Activated CD4-positive, alpha-beta T cell treated with anti-CD3 and anti-CD28 coated beads, Interleukin-2, amount 50 U/mL, for 4 hours (primary cell): ENCODE data around the gene PIP5K1B.

ENCODE experiments used
- DNase-seq, 2 experiments: peaks; one replicate each; pipeline ENCODE4 v3.0.0-alpha.2; 2020

The PIP5K1B gene

DNA sequence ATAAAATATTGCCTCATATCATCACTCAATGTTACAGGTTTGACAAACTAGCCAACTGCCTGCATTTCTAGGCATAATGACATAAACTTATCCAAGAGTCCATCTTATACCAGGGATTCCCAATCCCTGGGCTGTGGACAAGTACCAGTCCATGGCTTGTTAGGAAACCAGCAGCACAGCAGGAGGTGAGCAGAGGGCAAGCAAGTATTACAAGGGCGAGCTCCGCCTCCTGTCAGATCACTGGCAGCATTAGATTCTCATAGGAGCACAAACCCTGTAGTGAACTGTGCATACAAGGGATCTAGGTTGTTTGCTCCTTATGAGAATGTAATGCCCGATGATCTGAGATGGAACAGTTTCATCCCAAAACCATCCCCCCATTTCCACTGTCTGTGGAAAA lies 164.0 kb downstream of the PIP5K1B start:
- no peak for DNase-seq

DNA sequence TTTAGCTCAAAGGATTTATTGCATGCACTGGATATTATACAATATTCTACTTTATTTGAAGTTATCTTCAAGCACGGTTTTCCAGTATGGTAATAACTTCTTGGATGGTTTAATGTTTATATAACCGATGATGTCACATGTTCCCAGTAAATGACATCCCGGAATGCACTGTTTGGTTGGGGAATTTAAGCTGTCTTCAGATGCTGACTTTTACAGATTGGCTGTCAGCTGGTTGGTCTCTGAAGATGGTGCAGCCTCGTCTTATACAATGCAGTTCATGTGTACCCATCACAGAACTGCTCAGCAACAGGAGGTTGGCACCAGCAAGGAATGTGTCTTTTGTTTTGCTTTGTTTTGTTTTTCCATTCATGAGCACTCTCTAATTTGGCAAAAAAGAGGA lies 165.0 kb downstream of the PIP5K1B start:
- DNase-seq, result no peak

DNA sequence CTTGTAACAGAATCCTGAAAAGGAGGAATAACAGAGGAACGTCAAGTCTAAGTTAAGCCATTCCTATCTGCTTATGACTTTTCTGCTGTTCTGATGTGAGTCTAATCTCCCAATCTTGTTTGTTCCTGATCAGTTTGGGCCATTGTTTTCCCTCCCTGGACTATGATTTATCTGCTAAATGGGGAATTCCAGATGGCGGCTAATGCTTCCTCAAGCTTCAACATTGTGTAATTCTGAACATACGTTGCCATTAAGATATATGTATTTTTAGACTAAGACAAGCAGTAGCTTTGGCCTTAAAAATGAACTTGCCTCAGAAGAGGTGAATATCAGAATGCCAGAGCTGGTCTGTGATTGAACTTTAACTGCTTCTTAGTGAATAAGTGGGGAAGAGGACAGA lies 166.2 kb downstream of the PIP5K1B start:
- DNase-seq, result no peak

DNA sequence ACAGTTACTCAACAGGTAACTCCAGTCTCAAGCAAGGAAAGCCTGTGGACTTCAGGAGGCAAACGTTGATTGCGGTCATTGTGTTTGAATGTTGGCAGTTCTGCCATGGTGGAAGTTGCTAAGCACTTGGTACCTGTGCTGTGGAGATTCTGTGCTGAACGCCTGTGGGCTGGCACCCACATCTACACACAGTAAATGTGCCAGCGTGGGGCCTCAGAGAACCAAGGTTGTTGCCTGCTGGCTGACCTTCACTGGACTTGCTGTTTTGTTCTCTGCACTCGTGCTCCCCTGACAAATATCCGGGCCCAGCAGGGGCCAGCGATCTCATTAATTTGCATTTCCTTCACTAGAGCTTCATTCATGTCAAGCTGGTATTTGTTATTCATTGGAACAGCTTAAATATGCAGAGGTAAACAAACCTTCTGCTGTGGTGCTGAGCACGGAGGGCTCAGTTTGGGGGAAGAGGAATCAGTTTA lies 167.0 kb downstream of the PIP5K1B start:
- DNase-seq, result no peak

DNA sequence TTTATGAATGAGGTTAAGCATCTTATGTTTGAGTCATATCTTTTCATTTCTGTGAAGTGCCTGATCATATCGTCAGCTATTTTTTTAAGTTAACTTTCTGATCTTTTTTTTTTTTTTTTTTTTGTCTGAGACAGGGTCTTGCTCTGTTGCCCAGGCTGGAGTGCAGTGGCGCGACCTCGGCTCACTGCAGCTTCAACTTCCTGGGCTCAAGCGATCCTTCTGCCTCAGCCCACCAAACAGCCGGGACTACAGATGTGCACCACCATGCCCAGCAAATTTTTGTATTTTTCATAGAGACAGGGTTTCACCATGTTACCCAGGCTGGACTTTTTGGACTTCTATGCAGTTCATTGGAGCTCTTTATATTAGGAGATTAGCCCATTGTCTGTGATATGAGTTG lies 168.1 kb downstream of the PIP5K1B start:
- DNase-seq, result no peak

DNA sequence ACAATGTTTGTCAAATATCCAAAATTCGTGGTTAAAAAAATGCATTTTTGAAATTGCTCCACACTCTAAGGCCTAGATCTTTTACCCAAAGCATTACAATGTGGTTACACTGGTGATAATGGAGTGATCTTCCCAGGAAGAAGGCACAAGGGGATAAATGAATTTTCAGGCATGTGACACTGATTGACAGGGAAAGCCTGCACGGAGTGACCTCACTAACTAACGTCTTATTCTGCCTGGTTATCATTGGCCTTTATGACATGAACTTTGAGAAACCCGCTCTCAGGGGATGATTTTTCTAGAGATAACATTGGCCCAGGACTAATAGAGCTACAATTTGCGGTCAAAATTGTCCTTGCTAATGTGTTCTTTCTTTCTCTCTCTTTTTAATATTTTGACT lies 171.2 kb downstream of the PIP5K1B start:
- DNase-seq, result no peak

DNA sequence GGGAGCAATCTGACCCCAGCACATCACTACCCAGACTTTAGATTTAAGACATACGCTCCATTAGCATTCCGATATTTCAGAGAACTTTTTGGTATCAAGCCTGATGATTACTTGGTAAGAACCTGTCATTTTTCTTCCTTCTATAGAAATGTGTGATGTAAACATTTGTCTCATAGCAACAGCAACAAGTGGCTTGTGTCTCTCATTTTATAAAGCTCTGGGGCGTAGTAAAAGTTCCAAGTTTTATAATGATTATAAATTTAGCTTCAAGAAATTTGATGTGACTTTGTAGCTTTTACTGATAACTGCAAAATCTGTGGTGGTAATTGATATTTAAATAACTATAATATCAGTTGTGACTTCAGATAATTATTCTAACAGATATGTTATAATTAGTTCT lies 171.6 kb downstream of the PIP5K1B start:
- no peak for DNase-seq

DNA sequence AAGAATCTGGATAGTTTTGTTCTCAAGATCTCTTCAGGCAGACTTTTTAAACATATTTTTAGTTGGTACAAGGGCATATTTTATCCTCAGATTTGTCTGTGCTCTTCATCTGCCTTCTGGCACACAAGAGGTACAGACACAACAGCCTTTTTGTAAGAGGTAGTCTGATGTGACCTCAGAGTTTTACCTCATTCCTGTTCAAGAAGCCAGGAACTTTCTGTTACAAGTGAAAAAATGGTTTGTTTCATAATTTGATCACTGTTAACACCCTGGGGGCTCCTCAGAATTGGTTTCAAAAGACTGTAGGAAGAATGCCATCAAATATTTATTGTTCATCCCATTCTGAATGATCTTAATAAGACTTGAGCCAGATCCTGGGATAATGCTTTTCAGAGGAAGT lies 172.2 kb downstream of the PIP5K1B start:
- DNase-seq, result no peak

DNA sequence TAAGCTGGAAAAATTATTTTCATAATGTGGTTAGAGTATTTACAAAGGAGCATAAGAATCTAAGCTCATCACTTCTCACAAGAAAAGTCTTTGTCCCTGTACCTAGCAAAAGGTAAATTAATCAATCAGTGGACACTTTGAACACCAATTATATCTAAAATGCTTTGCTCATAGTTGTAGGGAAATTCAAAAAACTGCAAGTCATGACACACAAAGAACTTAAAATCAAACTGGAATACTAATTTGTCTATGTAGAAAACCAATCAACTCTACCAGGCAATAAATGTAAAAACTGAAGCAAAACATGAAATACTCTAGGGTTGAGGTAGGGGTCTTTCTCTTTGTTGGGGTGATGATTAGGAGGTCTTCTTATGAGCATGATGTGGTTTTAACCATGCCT lies 173.4 kb downstream of the PIP5K1B start:
- DNase-seq, result no peak

DNA sequence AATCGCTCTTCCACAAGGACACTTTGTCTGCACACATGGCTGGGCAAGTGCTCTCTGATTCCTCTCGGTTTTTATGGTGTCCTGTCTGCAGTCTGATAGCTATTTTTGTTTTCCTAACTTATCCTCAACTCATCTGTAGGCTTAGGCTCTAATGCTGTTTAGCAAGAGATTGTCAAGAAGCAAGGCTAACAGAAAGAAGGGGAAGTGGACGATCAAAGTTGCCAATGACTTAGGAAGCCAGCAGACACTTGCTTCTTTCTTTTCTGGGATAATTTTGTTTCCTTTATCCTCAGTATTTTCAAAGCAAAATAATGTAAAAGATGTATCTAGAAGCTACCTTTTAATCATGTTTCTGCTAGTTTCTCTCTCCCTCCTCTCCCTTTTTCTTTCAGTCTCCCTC lies 178.2 kb downstream of the PIP5K1B start:
- DNase-seq, result no peak

DNA sequence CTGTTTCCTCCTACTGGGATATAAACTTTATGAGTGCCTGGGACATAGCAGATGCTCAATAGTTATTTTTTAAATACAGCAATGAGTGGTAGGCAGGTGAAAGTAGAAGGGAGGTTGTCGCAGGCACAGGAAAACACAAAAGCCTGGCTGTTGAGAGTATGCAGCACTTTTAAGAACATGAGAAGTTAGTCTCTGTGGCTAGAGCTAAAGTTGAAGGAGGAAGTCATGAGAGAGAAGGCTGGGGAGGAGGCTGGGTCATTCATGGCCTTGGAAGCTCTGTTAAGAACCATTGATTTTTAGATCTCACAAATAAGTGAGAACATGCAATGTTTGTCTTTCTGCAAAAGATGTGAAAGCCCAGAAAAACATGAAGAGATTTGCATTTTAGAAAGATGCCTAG lies 182.2 kb downstream of the PIP5K1B start:
- no peak for DNase-seq

DNA sequence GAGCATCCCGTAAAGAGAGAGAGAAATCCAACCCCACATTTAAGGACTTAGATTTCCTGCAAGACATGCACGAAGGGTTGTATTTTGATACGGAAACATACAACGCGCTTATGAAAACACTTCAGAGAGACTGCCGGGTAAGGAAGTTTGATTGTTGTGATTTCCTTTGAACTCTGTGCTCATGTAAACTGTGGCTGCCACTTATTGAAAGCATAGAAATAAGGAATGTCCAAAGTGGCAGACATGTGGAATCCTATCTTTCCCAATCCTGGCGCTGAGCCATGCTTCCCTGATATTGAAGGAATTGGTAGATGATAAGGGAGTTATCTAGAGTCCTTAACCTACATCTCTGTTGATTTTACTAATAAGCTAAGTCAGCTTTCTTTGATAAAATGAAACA lies 189.5 kb downstream of the PIP5K1B start:
- DNase-seq, result no peak

DNA sequence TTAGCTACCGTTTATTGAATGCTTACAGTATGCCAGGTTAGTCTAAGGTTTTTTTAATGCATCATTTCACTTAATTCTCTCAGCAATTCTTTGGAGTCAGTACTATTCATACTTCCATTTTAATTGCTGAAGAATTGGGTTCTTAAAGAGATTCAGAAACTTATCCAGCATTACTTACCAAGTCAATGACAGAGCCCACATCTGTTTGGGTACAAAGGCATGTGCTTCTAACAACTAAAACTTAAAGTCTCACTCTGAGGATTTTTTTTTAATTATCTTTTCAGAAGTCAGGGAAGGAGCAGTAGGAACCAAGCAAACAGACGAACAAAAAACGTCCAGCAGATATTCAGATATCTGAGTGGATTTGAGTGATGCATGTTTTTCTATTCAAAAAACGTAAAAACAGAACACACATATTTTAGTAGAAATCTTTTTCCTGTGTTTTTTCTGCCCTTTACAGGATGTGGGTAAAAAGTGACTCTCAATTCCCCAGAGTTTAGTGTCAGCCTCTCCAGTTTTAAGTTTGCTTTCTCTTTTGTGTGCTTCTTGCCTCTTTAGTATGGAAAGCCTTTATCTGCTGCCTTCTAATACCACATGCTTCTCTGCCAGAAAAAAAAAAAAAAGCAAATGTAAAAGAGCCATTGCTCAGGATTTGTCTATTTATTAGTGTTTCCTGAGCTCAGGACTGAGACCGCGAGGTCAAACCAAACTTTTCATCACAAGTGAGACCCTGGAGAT lies 190.9 kb downstream of the PIP5K1B start:
- DNase-seq, result no peak

DNA sequence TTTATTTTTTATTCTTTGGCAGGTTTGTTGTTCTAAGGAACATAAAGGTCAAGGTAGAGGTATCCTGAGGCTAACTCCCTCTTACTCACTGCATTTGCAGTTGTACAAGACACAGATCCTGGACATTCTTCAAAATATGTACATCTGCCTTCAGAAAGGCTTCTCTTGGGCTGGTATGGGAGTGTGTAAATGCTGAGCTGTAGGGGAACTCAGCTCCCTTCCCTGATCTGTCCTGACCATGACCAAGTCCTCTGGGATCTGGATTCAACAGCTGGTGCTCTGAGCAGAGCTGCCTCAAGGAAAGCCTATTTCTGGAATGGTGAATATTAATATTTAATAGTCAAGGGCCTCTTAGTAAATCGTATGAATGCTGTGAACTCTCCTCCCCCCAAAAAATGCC lies 191.4 kb downstream of the PIP5K1B start:
- no peak for DNase-seq

DNA sequence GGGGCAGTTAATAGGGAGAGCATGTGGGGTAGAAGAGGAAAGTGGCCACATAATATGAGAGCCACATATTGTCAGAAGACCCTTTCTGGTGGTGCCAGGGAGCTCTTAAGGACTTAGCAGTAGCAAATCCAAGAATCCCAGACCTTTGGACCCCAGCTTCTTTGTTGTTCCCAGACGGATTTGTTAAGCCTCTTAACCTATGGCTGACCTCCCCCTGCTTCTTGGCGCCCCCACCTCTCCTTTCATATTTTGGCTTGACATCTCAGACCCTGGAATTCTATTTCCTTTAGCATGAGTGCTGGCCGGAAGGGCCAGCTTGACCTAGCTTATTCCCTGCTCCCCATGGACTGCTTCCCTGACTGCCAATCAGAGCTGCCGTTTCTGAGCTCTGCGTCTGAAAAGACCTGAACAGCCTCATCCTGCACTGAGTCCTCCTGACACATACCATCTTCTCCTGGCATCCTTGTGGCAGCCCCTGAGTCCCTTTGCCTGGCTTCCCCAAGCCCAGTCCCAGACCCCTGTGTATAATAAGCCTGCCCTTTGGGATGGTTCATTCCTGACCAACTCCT lies 192.6 kb downstream of the PIP5K1B start:
- no peak for DNase-seq

DNA sequence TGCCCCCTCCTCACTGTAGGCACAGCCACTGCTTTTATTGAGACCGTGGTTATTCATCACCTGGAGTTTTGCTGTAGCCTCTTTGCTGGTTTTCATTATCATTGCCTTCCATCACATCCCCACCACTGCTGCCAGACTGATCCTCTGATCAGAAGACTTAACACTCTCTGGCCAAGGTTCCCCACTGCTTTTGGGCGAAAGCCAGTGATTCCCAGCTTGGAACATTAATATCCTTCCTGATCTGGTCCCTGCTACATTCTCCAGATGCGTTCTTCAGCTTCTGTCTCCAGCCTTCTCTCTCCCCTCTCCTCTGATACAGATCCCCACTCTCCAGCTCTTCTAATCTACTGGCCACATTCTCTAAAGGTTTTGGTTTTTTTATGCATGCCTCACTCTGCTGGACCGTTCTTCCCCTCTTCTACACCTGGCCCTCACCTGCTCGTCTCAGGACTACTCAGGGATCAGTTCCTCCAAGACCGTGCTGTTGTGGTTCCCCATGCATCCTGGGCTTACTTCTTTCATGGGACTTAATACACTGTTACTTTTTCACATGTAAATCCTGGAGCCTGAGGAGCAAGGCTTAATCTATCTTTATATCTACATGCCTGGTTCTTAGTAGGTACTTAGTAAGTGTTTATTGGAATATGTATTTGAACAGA lies 193.9 kb downstream of the PIP5K1B start:
- no peak for DNase-seq

DNA sequence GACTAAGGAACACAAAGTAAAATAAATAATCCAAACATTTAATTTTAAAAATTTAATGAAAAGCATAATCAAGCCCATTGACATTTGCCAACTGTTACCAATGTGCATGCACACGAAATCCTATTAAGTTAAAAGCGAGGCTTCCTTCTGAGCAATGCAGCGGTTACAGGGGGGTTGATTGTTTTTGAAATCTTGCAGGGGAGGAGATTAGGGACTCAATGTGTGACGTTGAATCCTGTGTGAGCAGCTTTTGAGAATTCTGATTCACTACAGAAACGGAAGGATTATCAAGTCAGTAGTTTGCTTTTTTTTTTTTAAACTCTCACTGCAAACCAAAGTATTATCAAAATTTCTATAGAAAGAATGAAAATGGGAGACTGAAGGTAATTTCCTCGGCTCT lies 199.4 kb downstream of the PIP5K1B start:
- no peak for DNase-seq

DNA sequence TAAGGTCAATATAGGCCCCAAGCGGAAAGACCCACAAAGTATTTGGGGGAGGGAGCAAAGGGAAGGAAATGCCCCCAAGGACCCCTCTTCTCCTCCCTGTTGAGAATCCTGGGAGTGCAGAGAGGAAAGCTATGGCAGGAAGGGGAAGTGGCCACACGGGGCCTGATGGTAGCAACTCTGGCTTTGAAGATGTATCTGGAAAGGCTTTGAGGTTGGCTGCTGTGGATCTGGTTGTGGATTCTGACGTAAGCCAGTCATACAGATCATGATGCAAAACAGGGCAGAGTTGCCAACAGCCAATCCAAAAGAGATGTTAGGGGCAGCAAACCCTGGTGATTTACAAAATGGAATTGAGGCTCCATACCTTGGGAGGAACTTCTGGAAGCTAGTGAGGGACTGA lies 200.1 kb downstream of the PIP5K1B start:
- DNase-seq, result no peak

DNA sequence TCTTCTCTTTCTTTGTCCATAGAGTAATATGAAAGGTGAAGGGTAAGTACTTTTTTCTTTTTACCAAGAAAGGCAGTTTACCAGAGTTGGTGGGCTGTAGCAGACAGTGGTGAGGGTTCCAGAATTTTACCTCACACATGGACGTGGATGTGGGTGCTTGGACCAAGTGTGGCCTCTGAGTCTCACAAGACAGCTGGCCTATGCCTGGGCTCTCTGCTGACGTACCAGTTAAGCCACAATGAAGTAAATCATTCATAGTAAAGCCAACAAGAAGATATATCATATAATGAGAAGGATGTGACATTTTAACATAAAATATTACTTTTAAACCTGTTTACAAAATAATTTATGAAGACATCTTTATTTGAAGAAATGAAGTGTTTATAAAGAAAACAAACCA lies 202.9 kb downstream of the PIP5K1B start:
- no peak for DNase-seq

DNA sequence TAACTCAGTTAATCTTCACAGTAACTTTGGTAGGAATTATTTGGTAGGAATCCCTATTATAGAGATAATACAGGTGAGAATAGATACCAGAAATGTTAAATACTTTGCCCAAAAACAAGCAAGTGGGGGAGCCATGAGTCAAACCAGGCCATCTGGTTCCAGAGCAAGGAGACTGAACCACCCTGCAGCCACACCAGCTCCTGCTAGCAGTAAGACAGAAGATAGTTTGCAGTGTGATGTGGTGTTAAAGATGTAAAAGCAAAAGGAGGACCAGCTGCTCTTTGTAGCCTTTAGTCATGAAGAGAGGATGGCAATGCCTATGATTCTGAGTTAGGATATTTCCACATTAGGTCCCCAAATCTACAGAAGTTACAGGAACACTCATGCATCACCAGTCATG lies 207.5 kb downstream of the PIP5K1B start:
- no peak for DNase-seq

DNA sequence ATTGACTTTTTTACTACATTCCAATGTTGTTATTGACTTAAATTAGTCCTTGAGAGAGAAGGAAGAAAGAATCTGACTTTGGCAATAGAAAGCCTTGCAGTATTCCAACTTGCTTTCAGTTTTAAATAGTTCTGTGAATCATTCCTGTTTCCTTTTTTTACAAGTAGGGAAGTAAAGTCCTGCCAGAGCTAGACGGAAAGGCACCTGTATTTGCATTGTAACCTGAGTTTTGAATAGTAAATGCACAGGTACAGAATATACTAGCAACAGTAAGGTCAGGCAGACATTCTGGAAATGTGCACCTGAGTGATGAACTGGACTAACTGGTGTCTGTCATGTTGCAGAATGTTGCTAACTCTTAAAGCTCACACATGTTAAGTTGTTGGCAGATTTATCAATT lies 208.0 kb downstream of the PIP5K1B start:
- DNase-seq, result no peak

DNA sequence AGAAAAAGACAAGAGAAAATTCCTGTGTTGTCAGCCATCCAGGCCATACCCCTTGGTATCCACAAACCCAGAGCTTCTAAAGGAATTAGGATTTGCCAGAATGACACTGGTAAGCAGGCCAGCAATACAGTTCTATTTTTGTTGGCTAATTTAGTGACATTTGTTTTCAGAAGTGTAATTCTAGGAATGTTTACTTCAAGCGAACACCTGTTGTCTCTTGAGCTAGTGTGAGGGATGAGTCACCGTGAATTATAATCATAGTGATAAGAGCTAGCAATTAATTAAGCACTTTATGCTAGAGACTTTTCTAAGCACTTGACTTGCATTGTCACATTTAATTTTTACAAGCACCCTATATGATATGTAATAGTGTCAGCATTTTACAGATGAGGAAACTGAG lies 209.7 kb downstream of the PIP5K1B start:
- no peak for DNase-seq

DNA sequence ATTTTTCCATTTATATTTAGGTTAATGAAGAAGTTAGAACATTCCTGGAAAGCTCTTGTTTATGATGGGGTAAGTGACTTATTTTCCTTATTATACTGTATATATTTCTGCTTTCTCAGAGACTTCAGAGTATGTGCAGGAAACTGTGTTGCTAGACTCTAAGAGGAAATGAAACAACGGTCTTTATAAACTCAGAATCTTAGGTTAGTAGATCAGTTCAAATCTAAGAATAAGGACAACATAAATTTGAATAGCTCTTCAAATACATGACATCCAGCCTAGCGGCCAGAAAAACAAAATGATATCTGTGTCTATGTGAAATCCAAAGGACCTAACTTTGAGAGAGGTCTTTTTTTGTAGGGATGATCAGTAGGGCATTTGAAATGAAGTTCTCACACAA lies 214.6 kb downstream of the PIP5K1B start:
- no peak for DNase-seq

DNA sequence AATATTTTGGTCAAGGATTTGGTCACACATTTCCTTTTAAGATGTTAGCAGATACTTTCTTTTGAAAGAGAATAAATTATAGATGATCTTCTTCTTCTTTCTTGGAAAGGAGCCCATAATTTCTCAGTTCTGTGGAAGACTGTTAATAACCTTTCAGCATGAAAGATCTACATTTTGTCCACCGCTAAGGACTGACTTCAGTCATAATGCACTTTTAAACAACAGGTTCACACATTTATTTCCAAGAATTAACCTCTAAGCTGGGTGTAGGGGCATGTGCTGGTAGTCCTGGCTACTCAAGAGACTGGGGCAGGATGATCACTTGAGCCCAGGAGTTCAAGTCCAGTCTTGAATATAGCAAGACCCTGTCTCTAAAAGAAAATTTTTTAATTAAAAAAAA lies 215.9 kb downstream of the PIP5K1B start:
- no peak for DNase-seq

DNA sequence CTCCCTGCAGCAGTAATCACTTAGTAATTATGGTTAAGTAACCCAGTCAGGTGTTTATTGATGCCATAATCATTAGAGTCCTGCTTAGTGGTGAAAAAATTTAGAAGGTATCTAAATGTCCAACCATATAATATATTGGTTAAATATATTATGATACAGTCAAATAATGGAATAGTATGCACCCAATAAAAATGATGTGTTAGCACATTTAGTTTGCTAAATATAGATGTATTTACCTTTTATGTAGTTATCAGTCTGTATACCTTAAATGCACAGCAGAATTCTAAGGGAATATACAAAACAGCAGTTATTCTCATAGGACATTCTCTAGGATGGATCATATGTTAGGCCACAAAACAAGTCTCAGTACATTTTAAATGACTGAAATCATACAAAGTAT lies 218.4 kb downstream of the PIP5K1B start:
- no peak for DNase-seq
